CD4-positive, alpha-beta memory T cell (primary cell): ENCODE data around the gene WDR45. TPM values are rescaled to one million over a fixed set of nuclear protein-coding genes. Genes with fewer than 3 reads are reported as not detected.

Source experiments
- CTCF ChIA-PET: fragments of 350-600 bp; sonication (Branson Sonifier 250); formaldehyde crosslinking; loops from one replicate; lab custom pipeline; 2021; ENCODE audit warnings: inconsistent platforms; ENCODE audit not compliant: partially characterized antibody; lab: Charles Lee
- POLR2A ChIA-PET: fragments of 350-600 bp; sonication (Branson Sonifier 250); formaldehyde crosslinking; loops from one replicate; lab custom pipeline; 2021; ENCODE audit not compliant: partially characterized antibody; lab: Charles Lee
- DNase-seq, 5 donors: peaks; one replicate each; pipeline versions ENCODE4 v3.0.0 to v3.0.0-alpha.2; 2020 to 2022; ENCODE audit warnings: mixed read lengths in 1 of 5
- H3K27ac ChIP-seq: one replicate; pipeline ENCODE4 v1.7.0; 2013; ENCODE audit warnings: low read depth, low read length
- H3K27me3 ChIP-seq: 2 replicates; pipeline ENCODE4 v1.7.0; 2013; ENCODE audit warnings: mild to moderate bottlenecking, low read length, moderate library complexity; ENCODE audit not compliant: insufficient read depth
- H3K36me3 ChIP-seq: 2 replicates; pipeline ENCODE4 v1.7.0; 2013; ENCODE audit warnings: mild to moderate bottlenecking, low read length, moderate library complexity; ENCODE audit not compliant: insufficient read depth
- H3K4me1 ChIP-seq: 2 replicates; pipeline ENCODE4 v1.7.0; 2013; ENCODE audit warnings: mild to moderate bottlenecking, low read length, moderate library complexity; ENCODE audit not compliant: insufficient read depth
- H3K4me3 ChIP-seq, 2 donors: one replicate each; pipeline ENCODE4 v1.7.0; 2013; ENCODE audit warnings: low read length in 2 of 2, mild to moderate bottlenecking in 1 of 2
- H3K9me3 ChIP-seq, 2 donors: one replicate each; pipeline ENCODE4 v1.7.0; 2013; ENCODE audit warnings: low read length in 2 of 2, control low read depth in 1 of 2; ENCODE audit not compliant: control insufficient read depth in 1 of 2
- H3K27ac Mint-ChIP-seq, 7 donors: one replicate each; pipeline ENCODE4 v1.8.0; 2020 to 2021; ENCODE audit warnings: mixed read lengths in 7 of 7, mild to moderate bottlenecking in 6 of 7, inconsistent platforms in 3 of 7, moderate library complexity in 3 of 7
- H3K27me3 Mint-ChIP-seq, 2 donors: one replicate each; pipeline ENCODE4 v1.8.0; 2020 to 2021; ENCODE audit warnings: mixed read lengths in 2 of 2
- H3K36me3 Mint-ChIP-seq, 2 donors: one replicate each; pipeline ENCODE4 v1.8.0; 2020 to 2021; ENCODE audit warnings: mixed read lengths in 2 of 2, inconsistent platforms in 1 of 2, mild to moderate bottlenecking in 1 of 2
- H3K4me1 Mint-ChIP-seq, 4 donors: one replicate each; pipeline ENCODE4 v1.8.0; 2020 to 2021; ENCODE audit warnings: mixed read lengths in 4 of 4, mild to moderate bottlenecking in 1 of 4
- H3K4me3 Mint-ChIP-seq, 8 donors: one replicate each; pipeline ENCODE4 v1.8.0; 2020 to 2021; ENCODE audit warnings: mixed read lengths in 8 of 8, mild to moderate bottlenecking in 7 of 8, moderate library complexity in 6 of 8, inconsistent platforms in 3 of 8
- H3K9me3 Mint-ChIP-seq, 8 donors: one replicate each; pipeline ENCODE4 v1.8.0; 2020 to 2021; ENCODE audit warnings: mixed read lengths in 8 of 8, mild to moderate bottlenecking in 5 of 8, inconsistent platforms in 3 of 8, moderate library complexity in 1 of 8
- intact Hi-C: fragments of 100-400 bp; cut with micrococcal nuclease; formaldehyde crosslinking; loops from one replicate; pipeline ENCODE4 v1.15.1; 2023
- polyA plus RNA-seq, 2 donors: library from polyadenylated mRNA; unstranded; fragments of 300-500 nt; fragmentation: Illumina TruSeq; gene quantifications; one replicate each; pipeline ENCODE4 v1.2.3, GENCODE V29; 2021
- total RNA-seq, 2 experiments: library from RNA; stranded (reverse); gene quantifications; one replicate each; pipeline ENCODE4 v1.2.3, GENCODE V29; 2021

WDR45 gene
- total and polyA plus RNA-seq, 4 experiments from 2014 or later: 43.2 to 126 (median 79.6) TPM

- Mint-ChIP-seq H3K27me3 (no peaks in the 10 kb centered on the region), H3K27ac (peak overlapping the region; percentile 82 to 98 (median 94)), H3K4me1 (peaks cover 18 to 32% (median 24%) of the 10 kb centered on the region in 4 donors), H3K4me3 (peak overlapping the region; percentile 79 to 89 (median 86)), H3K36me3 (peaks cover 0 to 2% of the 10 kb centered on the region in 2 donors), H3K9me3 (peaks cover 0 to 2% (median 0%) of the 10 kb centered on the region in 8 donors)
- Histone ChIP-seq H3K4me3 (peak overlapping the region in 1 of 2 donors; percentile 43), H3K4me1 (peaks cover 21% of the 10 kb centered on the region), H3K36me3 (no peaks in the 10 kb centered on the region), H3K9me3 (no peaks in the 10 kb centered on the region), H3K27me3 (no peaks in the 10 kb centered on the region), H3K27ac (peak overlapping the region; percentile 78)
- DNase-seq: peak; percentile 44 to 65 (median 49)
- intact Hi-C loops: loop anchor here (2.0 kb wide), 1 partner anchor 69 kb away; the partner anchor contains the start of gene GPKOW
- CTCF ChIA-PET: interaction anchor here (1.2 kb wide), 1 partner anchor 10 kb away, joined by 3 read pairs; the partner anchor contains the start of gene TFE3
- POLR2A ChIA-PET: interaction anchor here (1.1 to 1.3 kb wide), 3 partner anchors 10 to 95 kb away, joined by 3 to 8 read pairs (median 5); partner anchors contain the start of gene TFE3
These were observed 26.2 kb downstream of the WDR45 start for GRCh38 chrX:49053223-49054072.

GRCh38 chrX:49043987-49044281 is 35.8 kb downstream of the WDR45 start:
- Histone ChIP-seq H3K27ac (peak overlapping the region; percentile 67), H3K36me3 (no peaks in the 10 kb centered on the region), H3K4me3 (peak overlapping the region in 1 of 2 donors; percentile 5), H3K4me1 (peaks cover 39% of the 10 kb centered on the region), H3K27me3 (no peaks in the 10 kb centered on the region), H3K9me3 (no peaks in the 10 kb centered on the region)
- intact Hi-C loops: loop anchor here (1.0 to 10.0 kb wide), 9 partner anchors 30 to 399 kb away; partner anchors contain the start of genes GPKOW, GRIPAP1, PIM2 and PQBP1
- no peaks in the 10 kb centered on the region for H3K27me3 Mint-ChIP-seq
- H3K36me3 Mint-ChIP-seq: peaks cover 0 to 11% of the 10 kb centered on the region in 2 donors
- peak overlapping the region; percentile 93 to 96 (median 95) for H3K27ac Mint-ChIP-seq
- peaks cover 0 to 1% (median 0%) of the 10 kb centered on the region in 8 donors for H3K9me3 Mint-ChIP-seq
- ChIA-PET POLR2A (interaction anchor here (0.7 to 3.1 kb wide), 14 partner anchors 9 to 469 kb away, joined by 3 to 20 read pairs (median 6); partner anchors contain the start of genes GRIPAP1, KCND1, OTUD5 and PRAF2), CTCF (interaction anchor here (0.8 to 4.8 kb wide), 8 partner anchors 9 to 396 kb away, joined by 3 to 23 read pairs (median 4); partner anchors contain the start of gene KCND1)
- H3K4me1 Mint-ChIP-seq: peaks cover 18 to 43% (median 29%) of the 10 kb centered on the region in 4 donors
- DNase-seq: no peak
- peak overlapping the region; percentile 31 to 94 (median 87) for H3K4me3 Mint-ChIP-seq

- peaks cover 0 to 1% (median 0%) of the 10 kb centered on the region in 8 donors for H3K9me3 Mint-ChIP-seq
- ChIA-PET POLR2A (interaction anchor here (0.6 to 3.1 kb wide), 21 partner anchors 10 to 469 kb away, joined by 3 to 20 read pairs (median 5); partner anchors contain the start of genes GRIPAP1, KCND1, OTUD5 and PQBP1), CTCF (interaction anchor here (0.8 to 4.8 kb wide), 11 partner anchors 8 to 395 kb away, joined by 3 to 23 read pairs (median 4); partner anchors contain the start of genes GRIPAP1 and KCND1)
- peak within 1 kb of the TSS; percentile 93 for H3K27ac ChIP-seq
- intact Hi-C loops: loop anchor here (1.0 to 10.0 kb wide), 9 partner anchors 31 to 399 kb away; partner anchors contain the start of genes GPKOW, GRIPAP1, PIM2 and PQBP1
- peak within 1 kb of the TSS in 1 of 2 donors; percentile 63 for H3K4me3 ChIP-seq
- H3K36me3 ChIP-seq: peaks cover 3% of the 10 kb centered on the region
- H3K4me3 Mint-ChIP-seq: peak within 1 kb of the TSS; percentile 84 to 94 (median 89)
- no peaks in the 10 kb centered on the region for H3K9me3 ChIP-seq
- H3K4me1 Mint-ChIP-seq: peaks cover 18 to 47% (median 30%) of the 10 kb centered on the region in 4 donors
- peaks cover 0 to 17% of the 10 kb centered on the region in 2 donors for H3K36me3 Mint-ChIP-seq
- peak within 1 kb of the TSS; percentile 93 to 97 (median 96) for H3K27ac Mint-ChIP-seq
- DNase-seq: peak; percentile 91 to 99 (median 96)
- no peaks in the 10 kb centered on the region for H3K27me3 ChIP-seq
- H3K27me3 Mint-ChIP-seq: no peaks in the 10 kb centered on the region
- peaks cover 39% of the 10 kb centered on the region for H3K4me1 ChIP-seq
These were observed 36.3 kb downstream of the WDR45 start, which contains the start of gene TFE3 for GRCh38 chrX:49043220-49043986. TSS of gene TFE3 (minus strand) at chrX:49043357. CDS start at chrX:49043226, 131 bp downstream.

GRCh38 chrX:49042581-49043219 is 37.0 kb downstream of the WDR45 start:
- Histone ChIP-seq H3K27me3 (no peaks in the 10 kb centered on the region), H3K4me1 (peaks cover 39% of the 10 kb centered on the region), H3K36me3 (peaks cover 9% of the 10 kb centered on the region), H3K4me3 (peak overlapping the region in 1 of 2 donors; percentile 63), H3K27ac (peak overlapping the region; percentile 93), H3K9me3 (no peaks in the 10 kb centered on the region)
- Mint-ChIP-seq H3K4me3 (peak overlapping the region; percentile 84 to 94 (median 89)), H3K4me1 (peaks cover 18 to 47% (median 30%) of the 10 kb centered on the region in 4 donors), H3K27ac (peak overlapping the region; percentile 93 to 97 (median 95)), H3K27me3 (no peaks in the 10 kb centered on the region), H3K36me3 (peaks cover 0 to 21% of the 10 kb centered on the region in 2 donors), H3K9me3 (peaks cover 0 to 1% (median 0%) of the 10 kb centered on the region in 8 donors)
- ChIA-PET CTCF (interaction anchor here (1.1 to 4.8 kb wide), 8 partner anchors 9 to 394 kb away, joined by 3 to 23 read pairs (median 5); partner anchors contain the start of genes GRIPAP1 and KCND1), POLR2A (interaction anchor here (0.6 to 3.1 kb wide), 19 partner anchors 10 to 468 kb away, joined by 3 to 20 read pairs (median 5); partner anchors contain the start of genes GRIPAP1, KCND1, OTUD5 and PQBP1)
- peak in 1 of 5 donors; percentile 12 for DNase-seq
- intact Hi-C loops: loop anchor here (1.0 to 10.0 kb wide), 10 partner anchors 15 to 398 kb away; partner anchors contain the start of genes GPKOW, GRIPAP1, PIM2 and PQBP1

GRCh38 chrX:49041744-49042580 is 37.7 kb downstream of the WDR45 start:
- peaks cover 39% of the 10 kb centered on the region for H3K4me1 ChIP-seq
- no peaks in the 10 kb centered on the region for H3K9me3 ChIP-seq
- Mint-ChIP-seq H3K27ac (peak overlapping the region; percentile 93 to 97 (median 94)), H3K36me3 (peaks cover 0 to 23% of the 10 kb centered on the region in 2 donors), H3K4me3 (peak overlapping the region; percentile 84 to 94 (median 89)), H3K27me3 (no peaks in the 10 kb centered on the region), H3K4me1 (peaks cover 18 to 47% (median 30%) of the 10 kb centered on the region in 4 donors), H3K9me3 (peaks cover 0 to 1% (median 0%) of the 10 kb centered on the region in 8 donors)
- intact Hi-C loops: loop anchor here (1.0 to 10.0 kb wide), 4 partner anchors 15 to 397 kb away; partner anchors contain the start of genes GPKOW, PQBP1 and TIMM17B
- DNase-seq: peak in 1 of 5 donors; percentile 14
- H3K36me3 ChIP-seq: peaks cover 10% of the 10 kb centered on the region
- ChIA-PET CTCF (interaction anchor here (0.7 to 4.8 kb wide), 6 partner anchors 39 to 150 kb away, joined by 3 to 23 read pairs (median 5); partner anchors contain the start of genes GRIPAP1 and KCND1), POLR2A (interaction anchor here (0.7 to 3.1 kb wide), 11 partner anchors 32 to 468 kb away, joined by 3 to 20 read pairs (median 8); partner anchors contain the start of genes GRIPAP1, KCND1, OTUD5 and PQBP1)
- no peaks in the 10 kb centered on the region for H3K27me3 ChIP-seq
- peak overlapping the region in 1 of 2 donors; percentile 63 for H3K4me3 ChIP-seq
- peak overlapping the region; percentile 93 for H3K27ac ChIP-seq
